SK-N-SH treated with all-trans-retinoic acid at 6 μM for 48 hours (cell line): ENCODE measurements around the gene S100A16.

Experiments
- ATAC-seq: fragments of 200-7000 bp; cut with Tn5 transposase; 3 replicates; pipeline ENCODE4 v1.9.1; 2020; ENCODE audit warnings: mild to moderate bottlenecking, moderate library complexity
- ARNTL ChIP-seq: fragments of 450-650 bp; formaldehyde crosslinking; IDR thresholded peaks from 2 replicates; pipeline ENCODE4 v1.5.0; 2020; ENCODE audit warnings: low read depth, mild to moderate bottlenecking, moderate library complexity, borderline replicate concordance
- BACH2 ChIP-seq: fragments of 250-450 bp; sonication (Bioruptor Pico); IDR thresholded peaks from 2 replicates; pipeline ENCODE4 v1.9.0; 2021; ENCODE audit warnings: mild to moderate bottlenecking, borderline replicate concordance
- CREB5 ChIP-seq: fragments of 250-450 bp; sonication (Bioruptor Pico); IDR thresholded peaks from 2 replicates; pipeline ENCODE4 v1.5.1; 2020; ENCODE audit warnings: low read depth, mild to moderate bottlenecking, moderate library complexity
- CSDC2 ChIP-seq: fragments of 250-450 bp; sonication (Bioruptor Pico); IDR thresholded peaks from 2 replicates; pipeline ENCODE4 v1.5.0; 2020; ENCODE audit warnings: mild to moderate bottlenecking, moderate library complexity
- CSRNP3 ChIP-seq: fragments of 250-450 bp; sonication (Bioruptor Pico); IDR thresholded peaks from 2 replicates; pipeline ENCODE4 v1.5.1; 2021; ENCODE audit warnings: mild to moderate bottlenecking, moderate library complexity
- ISL1 ChIP-seq: fragments of 250-450 bp; sonication (Bioruptor Pico); IDR thresholded peaks from 2 replicates; pipeline ENCODE4 v2.1.2; 2022; ENCODE audit warnings: mild to moderate bottlenecking, moderate library complexity
- OSR1 ChIP-seq: fragments of 250-450 bp; sonication (Bioruptor Pico); IDR thresholded peaks from 2 replicates; pipeline ENCODE4 v1.8.0; 2022; ENCODE audit warnings: moderate library complexity, mild to moderate bottlenecking, inconsistent platforms
- PATZ1 ChIP-seq: fragments of 250-450 bp; sonication (Bioruptor Pico); IDR thresholded peaks from 2 replicates; pipeline ENCODE4 v1.8.0; 2020; ENCODE audit warnings: mild to moderate bottlenecking, moderate library complexity, borderline replicate concordance
- PPARA ChIP-seq: fragments of 250-450 bp; sonication (Bioruptor Pico); IDR thresholded peaks from 2 replicates; pipeline ENCODE4 v1.5.0; 2020; ENCODE audit warnings: mild to moderate bottlenecking, borderline replicate concordance
- RARB ChIP-seq: fragments of 250-450 bp; sonication (Bioruptor Pico); IDR thresholded peaks from 2 replicates; pipeline ENCODE4 v1.8.0; 2021; ENCODE audit warnings: mild to moderate bottlenecking, moderate library complexity
- SNAI2 ChIP-seq: fragments of 250-450 bp; sonication (Bioruptor Pico); IDR thresholded peaks from 2 replicates; pipeline ENCODE4 v1.5.0; 2020; ENCODE audit warnings: mild to moderate bottlenecking, moderate library complexity
- TCF4 ChIP-seq: fragments of 250-450 bp; sonication (Bioruptor Pico); IDR thresholded peaks from 2 replicates; pipeline ENCODE4 v1.8.0; 2021; ENCODE audit warnings: mild to moderate bottlenecking, moderate library complexity, borderline replicate concordance
- TOX ChIP-seq: fragments of 250-450 bp; sonication (Bioruptor Pico); IDR thresholded peaks from 2 replicates; pipeline ENCODE4 v1.8.0; 2021; ENCODE audit warnings: mild to moderate bottlenecking, moderate library complexity, borderline replicate concordance
- ZC3H10 ChIP-seq: fragments of 250-450 bp; sonication (Bioruptor Pico); IDR thresholded peaks from 2 replicates; pipeline ENCODE4 v1.5.1; 2021; ENCODE audit warnings: mild to moderate bottlenecking, moderate library complexity
- ZFP3 ChIP-seq: fragments of 250-450 bp; sonication (Bioruptor Pico); IDR thresholded peaks from 2 replicates; pipeline ENCODE4 v1.5.0; 2020; ENCODE audit warnings: mild to moderate bottlenecking, moderate library complexity
- ZFP30 ChIP-seq: fragments of 450-650 bp; formaldehyde crosslinking; IDR thresholded peaks from 2 replicates; pipeline ENCODE4 v1.5.0; 2022; ENCODE audit warnings: mild to moderate bottlenecking, moderate library complexity
- ZNF565 ChIP-seq: fragments of 450-650 bp; formaldehyde crosslinking; conservative IDR thresholded peaks from 2 replicates; pipeline ENCODE4 v1.5.0; 2020; ENCODE audit warnings: low read depth, mild to moderate bottlenecking, moderate library complexity
- ZNF70 ChIP-seq: fragments of 450-650 bp; formaldehyde crosslinking; IDR thresholded peaks from 2 replicates; pipeline ENCODE4 v1.5.0; 2020; ENCODE audit warnings: mild to moderate bottlenecking, moderate library complexity
- TF ChIP-seq, protein P1 (sequence below): fragments of 250-450 bp; sonication (Bioruptor Pico); IDR thresholded peaks from 2 replicates; pipeline ENCODE4 v1.8.0; 2021; ENCODE audit warnings: low read depth, mild to moderate bottlenecking, moderate library complexity, borderline replicate concordance
- TF ChIP-seq, protein P2 (sequence below): fragments of 250-450 bp; sonication (Bioruptor Pico); IDR thresholded peaks from 2 replicates; pipeline ENCODE4 v1.5.0; 2020; ENCODE audit warnings: mild to moderate bottlenecking, moderate library complexity

The S100A16 gene

DNA sequence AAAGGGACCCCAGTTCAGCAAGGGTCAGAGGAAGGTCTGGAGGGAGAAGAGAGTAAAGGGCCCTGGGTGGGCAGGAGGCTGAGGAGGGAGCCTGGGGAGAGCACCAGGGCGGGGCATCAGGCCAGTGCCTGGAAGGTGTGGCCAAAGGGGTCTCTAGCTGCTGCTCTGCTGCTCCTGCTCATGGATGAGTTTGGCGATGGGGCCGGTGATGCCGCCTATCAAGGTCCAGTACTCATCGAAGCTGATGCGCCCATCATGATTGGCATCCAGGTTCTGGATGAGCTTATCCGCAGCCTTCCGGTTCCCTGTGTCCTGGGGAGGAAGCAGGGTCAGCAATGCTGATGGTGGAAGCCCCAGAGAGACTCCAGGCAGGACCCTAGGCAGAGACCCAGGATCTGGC is 5.6 kb downstream of the S100A16 start (continued):
- TF ChIP-seq ZFP30 (CRISPR knock-in tag) (no peak), TCF4 (CRISPR knock-in tag) (no peak), ZNF565 (no peak), BACH2 (no peak), PPARA (CRISPR knock-in tag) (no peak), ISL1 (no peak), RARB (CRISPR knock-in tag) (no peak), TOX (CRISPR knock-in tag) (no peak), OSR1 (CRISPR knock-in tag) (no peak), CSDC2 (CRISPR knock-in tag) (no peak), ZNF70 (CRISPR knock-in tag) (no peak), ARNTL (CRISPR knock-in tag) (no peak)
- TF ChIP-seq, protein P1, sequence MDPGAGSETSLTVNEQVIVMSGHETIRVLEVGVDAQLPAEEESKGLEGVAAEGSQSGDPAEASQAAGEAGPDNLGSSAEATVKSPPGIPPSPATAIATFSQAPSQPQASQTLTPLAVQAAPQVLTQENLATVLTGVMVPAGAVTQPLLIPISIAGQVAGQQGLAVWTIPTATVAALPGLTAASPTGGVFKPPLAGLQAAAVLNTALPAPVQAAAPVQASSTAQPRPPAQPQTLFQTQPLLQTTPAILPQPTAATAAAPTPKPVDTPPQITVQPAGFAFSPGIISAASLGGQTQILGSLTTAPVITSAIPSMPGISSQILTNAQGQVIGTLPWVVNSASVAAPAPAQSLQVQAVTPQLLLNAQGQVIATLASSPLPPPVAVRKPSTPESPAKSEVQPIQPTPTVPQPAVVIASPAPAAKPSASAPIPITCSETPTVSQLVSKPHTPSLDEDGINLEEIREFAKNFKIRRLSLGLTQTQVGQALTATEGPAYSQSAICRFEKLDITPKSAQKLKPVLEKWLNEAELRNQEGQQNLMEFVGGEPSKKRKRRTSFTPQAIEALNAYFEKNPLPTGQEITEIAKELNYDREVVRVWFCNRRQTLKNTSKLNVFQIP, result no peak

- no peak for TF ChIP-seq BACH2
- no peak for TF ChIP-seq ZNF70 (CRISPR knock-in tag)
- no peak for TF ChIP-seq PATZ1 (CRISPR knock-in tag)
- TF ChIP-seq, protein P2, sequence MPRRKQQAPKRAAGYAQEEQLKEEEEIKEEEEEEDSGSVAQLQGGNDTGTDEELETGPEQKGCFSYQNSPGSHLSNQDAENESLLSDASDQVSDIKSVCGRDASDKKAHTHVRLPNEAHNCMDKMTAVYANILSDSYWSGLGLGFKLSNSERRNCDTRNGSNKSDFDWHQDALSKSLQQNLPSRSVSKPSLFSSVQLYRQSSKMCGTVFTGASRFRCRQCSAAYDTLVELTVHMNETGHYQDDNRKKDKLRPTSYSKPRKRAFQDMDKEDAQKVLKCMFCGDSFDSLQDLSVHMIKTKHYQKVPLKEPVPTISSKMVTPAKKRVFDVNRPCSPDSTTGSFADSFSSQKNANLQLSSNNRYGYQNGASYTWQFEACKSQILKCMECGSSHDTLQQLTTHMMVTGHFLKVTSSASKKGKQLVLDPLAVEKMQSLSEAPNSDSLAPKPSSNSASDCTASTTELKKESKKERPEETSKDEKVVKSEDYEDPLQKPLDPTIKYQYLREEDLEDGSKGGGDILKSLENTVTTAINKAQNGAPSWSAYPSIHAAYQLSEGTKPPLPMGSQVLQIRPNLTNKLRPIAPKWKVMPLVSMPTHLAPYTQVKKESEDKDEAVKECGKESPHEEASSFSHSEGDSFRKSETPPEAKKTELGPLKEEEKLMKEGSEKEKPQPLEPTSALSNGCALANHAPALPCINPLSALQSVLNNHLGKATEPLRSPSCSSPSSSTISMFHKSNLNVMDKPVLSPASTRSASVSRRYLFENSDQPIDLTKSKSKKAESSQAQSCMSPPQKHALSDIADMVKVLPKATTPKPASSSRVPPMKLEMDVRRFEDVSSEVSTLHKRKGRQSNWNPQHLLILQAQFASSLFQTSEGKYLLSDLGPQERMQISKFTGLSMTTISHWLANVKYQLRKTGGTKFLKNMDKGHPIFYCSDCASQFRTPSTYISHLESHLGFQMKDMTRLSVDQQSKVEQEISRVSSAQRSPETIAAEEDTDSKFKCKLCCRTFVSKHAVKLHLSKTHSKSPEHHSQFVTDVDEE (CRISPR knock-in tag), result no peak
- no peak for TF ChIP-seq ZNF565
- no peak for TF ChIP-seq ISL1
- TF ChIP-seq CREB5 (CRISPR knock-in tag), result no peak
- TF ChIP-seq ZFP30 (CRISPR knock-in tag), result no peak
- no peak for TF ChIP-seq CSRNP3 (CRISPR knock-in tag)
- TF ChIP-seq OSR1 (CRISPR knock-in tag), result no peak
- TF ChIP-seq, protein P1, result no peak
- no peak for TF ChIP-seq TOX (CRISPR knock-in tag)
- TF ChIP-seq TCF4 (CRISPR knock-in tag), result no peak
- no peak for TF ChIP-seq SNAI2
- TF ChIP-seq ZC3H10 (CRISPR knock-in tag), result no peak
- no peak for TF ChIP-seq PPARA (CRISPR knock-in tag)
- TF ChIP-seq CSDC2 (CRISPR knock-in tag), result no peak
- no peak for ATAC-seq
These were observed 6.7 kb downstream of the S100A16 start for GRCh38 chr1:153606194-153606593.

GRCh38 chr1:153602749-153603148 is 10.2 kb downstream of the S100A16 start:
- no peak for ATAC-seq
- TF ChIP-seq SNAI2 (no peak), ZFP3 (no peak), ZFP30 (CRISPR knock-in tag) (no peak), CSRNP3 (CRISPR knock-in tag) (no peak), PATZ1 (CRISPR knock-in tag) (no peak)
- TF ChIP-seq, protein P2 (CRISPR knock-in tag), result no peak
